Activated effector memory CD4-positive, alpha-beta T cell treated with Interleukin-2 at 50 U/mL for 16 hours (primary cell): ENCODE results near the gene CDKL5.

Experiments used
- DNase-seq: peaks from one replicate; pipeline ENCODE4 v3.0.0-alpha.2; 2020

CDKL5 gene

DNA sequence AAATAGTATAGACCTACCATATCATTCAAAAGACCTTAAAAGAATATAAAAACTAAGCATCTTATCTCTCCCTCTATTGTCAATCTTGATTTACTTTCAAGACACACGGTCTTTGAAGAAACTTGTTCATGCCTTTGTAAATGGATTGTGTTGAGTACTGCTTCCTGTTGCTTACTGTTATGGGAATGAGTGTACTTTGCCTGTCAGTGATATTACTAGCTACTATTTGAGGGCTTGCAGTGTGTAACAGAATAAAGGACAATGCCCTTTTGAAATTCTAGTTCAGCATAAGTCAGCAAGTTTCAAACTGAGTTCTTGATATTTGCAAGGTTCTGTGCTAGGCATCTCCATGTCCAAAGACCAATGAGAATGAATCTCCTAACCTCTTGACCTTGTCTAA, 36.0 kb downstream of the CDKL5 start:
- DNase-seq: no peak

GRCh38 chrX:18464499-18464898, 39.1 kb downstream of the CDKL5 start:
- DNase-seq: no peak

DNA sequence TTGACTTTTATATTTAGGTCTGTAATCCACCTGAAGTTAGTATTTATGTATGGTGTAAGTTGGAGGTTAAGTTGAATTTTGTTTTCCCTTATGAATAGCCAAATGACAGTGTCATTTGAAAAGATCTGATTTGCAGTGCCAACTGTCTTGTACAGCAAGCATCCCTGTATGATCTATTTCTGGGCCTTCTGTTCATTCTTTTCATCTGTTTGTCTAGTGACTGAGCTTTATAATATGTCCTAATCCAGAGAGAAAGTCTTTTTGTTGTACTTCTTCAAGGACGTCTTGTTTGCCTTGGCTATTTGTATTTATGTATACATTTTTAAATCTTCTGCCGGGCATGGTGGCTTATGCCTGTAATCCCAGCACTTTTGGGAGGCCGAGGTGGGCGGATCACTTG, 39.6 kb downstream of the CDKL5 start:
- no peak for DNase-seq

GRCh38 chrX:18468599-18468998, 43.2 kb downstream of the CDKL5 start:
- DNase-seq: no peak

DNA sequence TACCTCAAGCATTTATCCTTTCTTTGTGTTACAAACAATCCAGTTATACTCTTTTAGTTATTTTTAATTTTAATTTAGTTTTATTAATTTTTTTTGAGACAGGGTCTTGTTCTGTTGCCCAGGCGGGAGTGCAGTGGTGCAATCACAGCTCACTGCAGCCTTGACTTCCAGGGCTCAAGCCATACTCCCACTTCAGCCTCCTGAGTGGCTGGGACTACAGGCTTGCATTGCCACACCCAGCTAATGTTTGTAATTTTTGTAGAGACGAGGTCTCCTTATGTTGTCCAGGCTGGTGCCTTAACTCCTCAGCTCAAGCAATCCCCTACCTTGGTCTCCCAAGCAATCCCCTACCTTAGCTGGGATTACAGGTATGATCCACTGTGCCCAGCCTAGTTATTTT, 45.9 kb downstream of the CDKL5 start:
- no peak for DNase-seq

GRCh38 chrX:18490806-18491555, 65.6 kb downstream of the CDKL5 start:
- DNase-seq: no peak

GRCh38 chrX:18491587-18492340, 66.4 kb downstream of the CDKL5 start:
- no peak for DNase-seq

- DNase-seq: no peak
Observed at GRCh38 chrX:18534949-18535348, 109.5 kb downstream of the CDKL5 start.

- no peak for DNase-seq
Observed at GRCh38 chrX:18537068-18537467, 111.7 kb downstream of the CDKL5 start.

DNA sequence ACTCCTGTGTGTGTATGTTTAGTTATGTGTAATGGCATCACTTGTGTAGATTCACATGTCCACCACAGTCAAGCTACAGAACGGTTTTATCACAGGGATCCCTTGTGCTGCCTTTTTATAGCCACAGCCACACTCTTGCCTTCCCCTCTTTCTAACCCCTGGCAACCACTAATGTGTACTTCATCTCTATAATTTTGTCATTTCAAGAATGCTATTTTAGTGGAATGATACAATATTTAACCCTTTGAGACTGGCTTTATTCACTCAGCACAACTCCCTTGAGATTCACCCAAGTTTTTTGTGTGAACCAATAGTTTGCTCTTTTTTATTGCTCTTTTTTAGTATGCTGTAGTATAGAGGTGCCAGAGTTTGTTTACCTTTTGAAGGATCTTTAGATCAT, 112.1 kb downstream of the CDKL5 start:
- no peak for DNase-seq

GRCh38 chrX:18542131-18542530, 116.7 kb downstream of the CDKL5 start:
- DNase-seq: no peak

- DNase-seq: no peak
Observed at GRCh38 chrX:18542905-18543304, 117.5 kb downstream of the CDKL5 start.

DNA sequence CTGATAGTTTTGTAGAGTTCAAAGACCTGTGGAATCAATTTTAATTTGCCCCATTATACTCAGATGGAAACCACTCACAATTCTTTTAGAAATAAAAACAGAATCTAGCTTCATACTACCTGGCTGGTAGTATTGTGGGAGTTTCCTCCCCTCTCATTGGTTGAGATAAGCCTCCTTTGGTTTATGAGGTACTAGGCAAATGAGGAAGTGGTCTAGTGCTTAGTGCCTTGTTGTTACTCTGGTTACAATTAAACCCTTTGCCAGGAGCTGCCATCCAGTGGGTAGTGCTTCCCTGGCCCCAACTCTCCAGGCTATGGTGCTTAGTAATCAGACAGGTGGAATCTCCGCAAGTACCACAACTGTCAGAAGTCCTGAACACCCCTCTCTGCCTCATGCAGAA, 118.3 kb downstream of the CDKL5 start:
- DNase-seq: no peak

DNA sequence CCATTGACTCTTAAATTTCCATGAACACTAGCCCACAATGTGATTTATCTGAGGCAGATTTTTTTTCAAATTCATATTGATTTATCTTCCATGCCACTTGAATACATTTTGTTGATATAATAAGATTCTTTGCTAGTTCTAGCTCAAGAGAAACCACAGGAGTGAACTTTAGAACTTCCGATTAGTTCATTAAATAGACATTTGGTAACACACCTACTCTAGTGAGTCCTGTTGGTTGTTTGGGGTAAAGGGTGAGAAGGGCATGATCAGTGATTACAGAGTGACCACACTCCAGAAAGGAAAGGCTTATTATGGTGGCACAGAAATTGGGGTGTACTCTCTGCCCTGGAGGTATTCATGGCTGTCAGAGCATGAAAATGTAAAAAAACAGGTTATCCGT, 120.4 kb downstream of the CDKL5 start:
- no peak for DNase-seq

DNA sequence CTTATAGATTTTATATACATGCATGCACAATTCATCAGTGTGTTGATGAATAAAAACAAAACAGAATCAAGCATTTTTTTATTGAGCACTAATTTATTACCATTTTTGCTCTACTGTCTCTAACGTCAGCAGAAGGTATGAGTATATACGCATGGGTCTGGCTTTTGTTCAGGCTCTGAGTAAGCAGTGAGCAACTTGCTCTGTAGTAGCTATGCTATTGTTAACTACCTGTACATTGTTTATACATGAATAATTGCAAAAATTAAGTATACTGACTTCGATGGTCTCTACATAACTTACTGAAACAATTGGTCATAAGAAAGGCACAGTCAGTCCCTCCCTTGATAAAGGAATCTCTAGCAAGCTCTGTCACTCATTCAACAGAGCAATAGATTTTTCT, 123.6 kb downstream of the CDKL5 start:
- no peak for DNase-seq

GRCh38 chrX:18549643-18550042, 124.2 kb downstream of the CDKL5 start:
- no peak for DNase-seq

DNA sequence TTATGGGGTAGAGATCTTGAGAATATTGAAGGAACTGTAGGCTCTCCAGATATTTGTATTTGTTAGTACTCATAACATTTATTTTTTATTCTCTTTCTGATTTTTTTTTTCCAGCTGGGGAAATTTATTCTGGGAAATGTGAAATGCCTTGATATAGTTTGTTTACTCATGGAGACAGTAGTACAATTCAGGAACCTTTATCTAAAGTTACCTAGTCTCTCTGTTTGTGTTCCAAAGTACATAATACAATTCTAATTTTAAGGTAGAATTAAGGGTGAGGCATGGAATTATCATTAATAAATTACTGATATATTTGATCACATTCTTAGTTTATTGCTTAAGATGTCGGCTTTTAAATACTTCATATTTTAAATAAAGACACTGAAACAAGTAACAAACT, 132.5 kb downstream of the CDKL5 start:
- DNase-seq: no peak

DNA sequence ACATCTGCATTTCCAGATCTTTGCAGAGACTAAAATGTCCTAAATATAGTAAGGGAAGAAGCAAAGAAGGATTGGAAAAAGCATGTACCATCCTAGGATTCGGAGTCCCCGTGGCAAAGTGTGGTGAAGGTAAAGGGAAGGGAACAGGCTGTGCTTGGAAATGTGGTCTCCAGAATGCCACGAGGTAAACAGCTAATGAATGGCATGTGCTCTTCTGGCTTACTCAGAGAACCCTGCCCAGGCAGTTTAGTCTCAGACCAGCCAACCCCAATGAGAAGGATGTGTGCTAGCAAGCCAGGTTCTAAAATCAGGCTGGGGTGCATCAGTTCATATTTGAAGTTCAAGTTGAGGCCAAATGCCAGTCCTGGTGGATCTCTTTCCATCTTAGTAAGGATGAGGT, 133.4 kb downstream of the CDKL5 start:
- DNase-seq: no peak

DNA sequence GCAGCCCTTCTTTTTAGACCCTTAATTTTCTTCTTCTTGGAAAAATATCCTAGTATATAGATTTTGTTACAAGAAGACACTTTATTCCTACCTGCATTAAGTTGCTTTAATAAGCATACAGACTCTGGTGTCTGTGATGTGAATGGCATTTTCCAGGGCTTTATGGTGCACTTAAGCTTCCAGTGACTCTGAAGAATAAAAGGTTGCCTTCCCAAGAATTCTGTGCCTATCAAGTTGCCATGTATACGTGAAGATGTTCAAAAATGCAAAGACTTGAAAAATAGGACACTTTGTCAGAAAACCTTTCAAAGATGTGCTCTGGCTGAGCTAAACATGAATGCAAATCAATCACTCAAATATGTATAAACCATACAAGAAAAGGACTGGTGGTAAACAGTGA, 135.6 kb downstream of the CDKL5 start:
- DNase-seq: no peak

- DNase-seq: no peak
Observed at GRCh38 chrX:18565727-18566126, 140.3 kb downstream of the CDKL5 start.

- DNase-seq: no peak
Observed at GRCh38 chrX:18566748-18567147, 141.3 kb downstream of the CDKL5 start.

- DNase-seq: no peak
Observed at GRCh38 chrX:18573556-18573955, 148.1 kb downstream of the CDKL5 start.

GRCh38 chrX:18574591-18574990, 149.2 kb downstream of the CDKL5 start:
- no peak for DNase-seq

DNA sequence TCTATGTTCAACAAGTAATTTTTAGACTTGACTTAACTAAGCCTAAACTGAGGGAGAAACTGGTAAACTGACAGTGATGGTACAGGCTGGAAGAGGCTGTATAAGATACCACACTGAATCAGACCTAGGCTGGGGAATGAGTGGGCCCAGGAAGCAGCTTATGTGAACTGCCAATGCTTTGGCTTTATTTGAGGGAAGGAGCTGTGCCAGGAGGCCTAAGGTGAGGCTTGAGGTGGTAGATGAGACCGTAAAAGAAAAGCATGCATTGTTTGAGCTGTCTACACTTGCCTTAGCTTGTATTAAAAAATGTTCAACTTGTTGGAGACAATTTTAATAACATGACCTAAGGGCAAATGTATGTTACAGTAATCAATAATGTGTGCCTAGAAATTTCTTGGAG, 150.3 kb downstream of the CDKL5 start:
- no peak for DNase-seq

DNA sequence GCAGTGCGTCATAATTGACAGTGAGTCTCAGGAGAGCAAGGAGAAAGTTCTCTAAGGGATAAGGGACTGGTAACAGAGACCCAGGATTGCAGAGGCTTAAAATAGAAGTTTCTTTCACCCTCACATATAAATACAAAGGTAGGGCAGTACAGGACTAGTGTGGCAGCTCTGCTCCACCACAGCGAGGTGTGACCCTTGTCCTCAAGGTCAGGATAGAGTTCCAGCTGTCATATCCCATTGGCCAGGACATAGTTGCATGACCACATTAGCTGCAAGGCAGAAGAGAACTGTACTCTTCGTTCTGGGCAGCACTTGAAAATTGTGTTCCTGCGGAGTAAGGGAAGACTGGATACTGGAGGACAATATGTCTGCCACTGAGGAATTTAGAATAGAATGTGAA, 152.0 kb downstream of the CDKL5 start:
- no peak for DNase-seq
